ENCODE data around the gene HSD17B14. TPM values are rescaled to one million over a fixed set of nuclear protein-coding genes. Genes with fewer than 3 reads are reported as not detected.

Gene HSD17B14
- total and polyA plus RNA-seq, 4 donors: 3.7 to 12.6 (median 8.1) TPM

- WGBS: 95% methylated on average over 7 of the region's 7 CpGs
- no peaks in the 10 kb centered on the region for H3K9me3 ChIP-seq (ENCODE audit: control insufficient read depth in 4 of 4, low read length in 3 of 4)
- H3K36me3 ChIP-seq (ENCODE audit: control insufficient read depth in 4 of 4, insufficient read depth in 3 of 4, low read depth in 1 of 4, low read length in 3 of 4): peaks cover 0 to 8% (median 0%) of the 10 kb centered on the region in 4 donors
- no peak overlapping the region for H3K4me3 ChIP-seq (ENCODE audit: low read depth in 1 of 3, low read length in 3 of 3)
- H3K9ac ChIP-seq (ENCODE audit: low read depth in 1 of 2, low read length in 2 of 2): no peak overlapping the region
- H3K27me3 ChIP-seq (ENCODE audit: control insufficient read depth in 4 of 4, insufficient read depth in 4 of 4, low read length in 3 of 4): no peaks in the 10 kb centered on the region
- DNase-seq (ENCODE audit: low spot score): no peak
- no peak overlapping the region for H3K27ac ChIP-seq (ENCODE audit: low read depth in 1 of 2, low read length in 2 of 2)
- TF ChIP-seq YY1 (IDR thresholded peaks at IDR 0.05): no peak
- no peak for TF ChIP-seq RAD21 (IDR thresholded peaks at IDR 0.05)
- no peak for TF ChIP-seq REST (IDR thresholded peaks at IDR 0.05)
- TF ChIP-seq ZBTB33 (IDR thresholded peaks at IDR 0.05): no peak
- no peak for TF ChIP-seq FOXA1 (IDR thresholded peaks at IDR 0.05)
- no peak for TF ChIP-seq ATF3 (IDR thresholded peaks at IDR 0.05)
- TF ChIP-seq HNF4G (IDR thresholded peaks at IDR 0.05): no peak
- TF ChIP-seq GABPA (IDR thresholded peaks at IDR 0.05 in 1 of 2, conservative IDR thresholded peaks at IDR 0.05 in 1 of 2): no peak
- H3K4me1 ChIP-seq (ENCODE audit: control insufficient read depth in 4 of 4, insufficient read depth in 4 of 4, low read length in 3 of 4): peaks cover 2 to 16% (median 11%) of the 10 kb centered on the region in 4 donors
Observed at GRCh38 chr19:48797103-48797502, 39.2 kb downstream of the HSD17B14 start.

GRCh38 chr19:48796298-48797083, 39.8 kb downstream of the HSD17B14 start:
- TF ChIP-seq REST (IDR thresholded peaks at IDR 0.05): no peak
- H3K4me1 ChIP-seq (ENCODE audit: control insufficient read depth in 4 of 4, insufficient read depth in 4 of 4, low read length in 3 of 4): peaks cover 2 to 16% (median 11%) of the 10 kb centered on the region in 4 donors
- H3K27ac ChIP-seq (ENCODE audit: low read depth in 1 of 2, low read length in 2 of 2): peak overlapping the region; percentile 33 to 81
- WGBS: 93% methylated on average over 20 of the region's 20 CpGs
- no peak overlapping the region for H3K4me3 ChIP-seq (ENCODE audit: low read depth in 1 of 3, low read length in 3 of 3)
- no peaks in the 10 kb centered on the region for H3K9me3 ChIP-seq (ENCODE audit: control insufficient read depth in 4 of 4, low read length in 3 of 4)
- H3K27me3 ChIP-seq (ENCODE audit: control insufficient read depth in 4 of 4, insufficient read depth in 4 of 4, low read length in 3 of 4): no peaks in the 10 kb centered on the region
- H3K36me3 ChIP-seq (ENCODE audit: control insufficient read depth in 4 of 4, insufficient read depth in 3 of 4, low read depth in 1 of 4, low read length in 3 of 4): peaks cover 0 to 8% (median 0%) of the 10 kb centered on the region in 4 donors
- H3K9ac ChIP-seq (ENCODE audit: low read depth in 1 of 2, low read length in 2 of 2): no peak overlapping the region
- DNase-seq (ENCODE audit: low spot score): no peak
